Body of pancreas (tissue), 4 donors: Measurements from ENCODE around the gene SOCS2. TPM values are rescaled to one million over a fixed set of nuclear protein-coding genes. Genes with fewer than 3 reads are reported as not detected.

Experiments
- ATAC-seq: fragments of 150-250 bp; one replicate; pipeline ENCODE4 v1.9.1; 2016
- DNase-seq, 4 donors: peaks; one replicate each; pipeline ENCODE4 v3.0.0-alpha.2; 2019
- H3K27ac ChIP-seq, 4 donors: fragments of 200-600 bp; sonication (generic); 1 replicate in 3 of 4; 2 replicates in 1 of 4; pipeline versions ENCODE4 v1.5.1 to v1.6.1; 2016 to 2019; ENCODE audit warnings: mild to moderate bottlenecking in 1 of 4, mixed read lengths in 1 of 4, moderate library complexity in 1 of 4
- H3K27me3 ChIP-seq, 2 donors: fragments of 200-600 bp; sonication (generic); one replicate each; pipeline ENCODE4 v1.6.0; 2016; ENCODE audit warnings: mild to moderate bottlenecking in 1 of 2
- H3K36me3 ChIP-seq, 2 donors: fragments of 200-600 bp; sonication (generic); replicated peaks in 1 of 2; 2 replicates each; pipeline ENCODE4 v1.5.1; 2016; ENCODE audit warnings: low read depth in 2 of 2; ENCODE audit not compliant: insufficient read depth in 1 of 2
- H3K4me1 ChIP-seq: fragments of 200-600 bp; sonication (generic); one replicate; pipeline ENCODE4 v1.6.0; 2016
- H3K4me3 ChIP-seq, 2 donors: fragments of 200-600 bp; sonication (generic); 1 replicate in 1 of 2; 2 replicates in 1 of 2; pipeline ENCODE4 v1.5.1; 2016 to 2019
- H3K9me3 ChIP-seq, 3 donors: fragments of 200-600 bp; sonication (generic); 1 replicate in 2 of 3; 2 replicates in 1 of 3; pipeline ENCODE4 v1.5.1; 2016
- CTCF ChIP-seq, 7 experiments: fragments of 450-650 bp in 4 of 7; fragments of 200-600 bp in 3 of 7; sonication (generic) in 3 of 7; IDR thresholded peaks; one replicate each; pipeline ENCODE4 v1.5.1; 2016 to 2019; ENCODE audit warnings: antibody characterized with exemption in 7 of 7
- POLR2A ChIP-seq, 3 donors: fragments of 450-650 bp; IDR thresholded peaks; one replicate each; pipeline ENCODE4 v1.6.1; 2016; ENCODE audit warnings: antibody characterized with exemption in 3 of 3, mild to moderate bottlenecking in 2 of 3
- WGBS, 2 donors: methylation state at CpG; one replicate each; pipeline ENCODE4 v1.1.5; 2017; 5-methylcytosine and 5-hydroxymethylcytosine counted together
- intact Hi-C: fragments of 100-400 bp; cut with DNase I; formaldehyde crosslinking; loops from one replicate; pipeline ENCODE4 v1.15.1; 2023
- total RNA-seq, 2 donors: library from RNA; depleted of rRNA; stranded (reverse); fragments of >200 nt; gene quantifications; one replicate each; pipeline ENCODE4 v1.1.0, GENCODE V29; 2016

SOCS2 gene
- total RNA-seq, 2 donors from 2014 or later = 16.3 to 50.4 TPM

GRCh38 chr12:93565760-93566159 lies 6.7 kb upstream of the SOCS2 start:
- H3K27ac ChIP-seq = no peak overlapping the region
- ATAC-seq = no peak
- H3K4me3 ChIP-seq = no peak overlapping the region
- 86 to 96% methylated on average over 3 of the region's 3 CpGs for WGBS, 2 donors
- H3K36me3 ChIP-seq = no peaks in the 10 kb centered on the region
- intact Hi-C loops = loop anchor here (5.0 kb wide), 1 partner anchor 537 kb away; no protein-coding TSS in a partner anchor
- no peak for DNase-seq
- no peaks in the 10 kb centered on the region for H3K9me3 ChIP-seq
- H3K4me1 ChIP-seq = no peaks in the 10 kb centered on the region
- H3K27me3 ChIP-seq = no peaks in the 10 kb centered on the region
- TF ChIP-seq CTCF (IDR thresholded peaks at IDR 0.05) (no peak), POLR2A (IDR thresholded peaks at IDR 0.05) (no peak)

GRCh38 chr12:93567174-93567573 lies 5.3 kb upstream of the SOCS2 start:
- DNase-seq (no peak), ATAC-seq (no peak)
- intact Hi-C loops = loop anchor here (5.0 kb wide), 1 partner anchor 535 kb away; no protein-coding TSS in a partner anchor
- 52 to 62% methylated on average over 3 of the region's 3 CpGs for WGBS, 2 donors
- TF ChIP-seq POLR2A (IDR thresholded peaks at IDR 0.05) (no peak), CTCF (IDR thresholded peaks at IDR 0.05) (no peak)
- H3K36me3 ChIP-seq = no peaks in the 10 kb centered on the region
- no peak overlapping the region for H3K4me3 ChIP-seq
- H3K27ac ChIP-seq = no peak overlapping the region
- H3K27me3 ChIP-seq = no peaks in the 10 kb centered on the region
- no peaks in the 10 kb centered on the region for H3K9me3 ChIP-seq
- peaks cover 3% of the 10 kb centered on the region for H3K4me1 ChIP-seq

- no peak overlapping the region for H3K27ac ChIP-seq
- no peaks in the 10 kb centered on the region for H3K36me3 ChIP-seq
- H3K4me1 ChIP-seq = peaks cover 12% of the 10 kb centered on the region
- 71 to 75% methylated on average over 3 of the region's 3 CpGs for WGBS, 2 donors
- no peak overlapping the region for H3K4me3 ChIP-seq
- TF ChIP-seq POLR2A (IDR thresholded peaks at IDR 0.05) (no peak), CTCF (IDR thresholded peaks at IDR 0.05) (no peak)
- no peak for DNase-seq
- no peak for ATAC-seq
- no peaks in the 10 kb centered on the region for H3K27me3 ChIP-seq
- no peaks in the 10 kb centered on the region for H3K9me3 ChIP-seq
- intact Hi-C loops = loop anchor here (5.0 kb wide), 1 partner anchor 534 kb away; no protein-coding TSS in a partner anchor
Observed at GRCh38 chr12:93568091-93568490, 4.4 kb upstream of the SOCS2 start.

- no peak for ATAC-seq
- intact Hi-C loops = loop anchor here (5.0 kb wide), 1 partner anchor 533 kb away; no protein-coding TSS in a partner anchor
- 7 to 8% methylated on average over 6 of the region's 6 CpGs for WGBS, 2 donors
Observed at GRCh38 chr12:93569301-93569655, 3.2 kb upstream of the SOCS2 start.

More at GRCh38 chr12:93569301-93569655, 3.2 kb upstream of the SOCS2 start:
- no peaks in the 10 kb centered on the region for H3K9me3 ChIP-seq
- H3K27ac ChIP-seq = peak overlapping the region in 2 of 4 donors; percentile 92
- no peaks in the 10 kb centered on the region for H3K36me3 ChIP-seq
- no peak for DNase-seq
- H3K27me3 ChIP-seq = no peaks in the 10 kb centered on the region
- H3K4me3 ChIP-seq = peak overlapping the region in 1 of 2 donors; percentile 75
- no peak for TF ChIP-seq POLR2A (IDR thresholded peaks at IDR 0.05)
- no peak for TF ChIP-seq CTCF (IDR thresholded peaks at IDR 0.05)
- H3K4me1 ChIP-seq = peaks cover 20% of the 10 kb centered on the region
